AG04450 (cell line): ENCODE results near the gene AP1M2. TPM values are rescaled to one million over a fixed set of nuclear protein-coding genes. Genes with fewer than 3 reads are reported as not detected.

Experiments
- CTCF ChIA-PET: fragments of 300-600, 350-600 bp; formaldehyde crosslinking; extraction: SDS; loops from one replicate; lab custom pipeline; 2022; ENCODE audit warnings: antibody characterized with exemption, inconsistent platforms; lab: Charles Lee
- POLR2A ChIA-PET: fragments of 350-600 bp; formaldehyde crosslinking; extraction: SDS; loops from one replicate; lab custom pipeline; 2021; ENCODE audit warnings: antibody characterized with exemption, inconsistent platforms; lab: Yijun Ruan, JAX
- DNase-seq: peaks from one replicate; pipeline ENCODE4 v3.0.0-alpha.2; 2011; ENCODE audit warnings: low read depth, low spot score
- H3K27ac ChIP-seq: one replicate; pipeline ENCODE4 v1.5.1; 2012; ENCODE audit warnings: low read depth, low read length, control low read depth
- H3K27me3 ChIP-seq: one replicate; pipeline ENCODE4 v1.6.0; 2012; ENCODE audit warnings: low read length; ENCODE audit not compliant: control insufficient read depth, insufficient read depth
- H3K4me3 ChIP-seq: 2 replicates; pipeline ENCODE4 v1.5.1; 2011; ENCODE audit warnings: mild to moderate bottlenecking, low read depth, low read length, control low read depth
- H3K9me3 ChIP-seq: 2 replicates; pipeline ENCODE4 v1.5.1; 2012; ENCODE audit warnings: low read length; ENCODE audit not compliant: control insufficient read depth, insufficient read depth
- CTCF ChIP-seq: IDR thresholded peaks from 2 replicates; pipeline ENCODE4 v1.5.1; 2011; ENCODE audit warnings: low read depth, low read length, control low read depth, inconsistent platforms
- polyA plus RNA-seq: library from polyadenylated mRNA; depleted of rRNA; stranded (reverse); fragments of >200 nt; gene quantifications from 2 replicates; pipeline ENCODE4 v1.2.3, GENCODE V29; 2011

The AP1M2 gene
- polyA plus RNA-seq, 1 experiment: 0.17 TPM

- ChIA-PET CTCF (interaction anchor here (1.7 to 2.2 kb wide), 2 partner anchors 13 to 50 kb away, joined by 4 to 13 read pairs; no protein-coding TSS in a partner anchor), POLR2A (no interaction called here)
- H3K9me3 ChIP-seq: no peaks in the 10 kb centered on the region
- H3K4me3 ChIP-seq: no peak overlapping the region
- no peak overlapping the region for H3K27ac ChIP-seq
- no peak for DNase-seq
- TF ChIP-seq CTCF: no peak
- H3K27me3 ChIP-seq: peaks cover 8% of the 10 kb centered on the region
Observed at GRCh38 chr19:10593820-10594637, 6.9 kb upstream of the AP1M2 start.

GRCh38 chr19:10593148-10593547, 6.0 kb upstream of the AP1M2 start:
- no peak overlapping the region for H3K27ac ChIP-seq
- ChIA-PET CTCF (interaction anchor here (1.6 kb wide), 1 partner anchor 106 kb away, joined by 3 read pairs; no protein-coding TSS in a partner anchor), POLR2A (no interaction called here)
- DNase-seq: no peak
- no peak overlapping the region for H3K4me3 ChIP-seq
- TF ChIP-seq CTCF: no peak
- no peaks in the 10 kb centered on the region for H3K9me3 ChIP-seq
- H3K27me3 ChIP-seq: peaks cover 6% of the 10 kb centered on the region

- TF ChIP-seq CTCF: no peak
- Histone ChIP-seq H3K27ac (no peak overlapping the region), H3K4me3 (no peak overlapping the region), H3K9me3 (peaks cover 4% of the 10 kb centered on the region; the same call in 1 of the 2 replicates), H3K27me3 (peaks cover 28% of the 10 kb centered on the region)
- ChIA-PET POLR2A (no interaction called here), CTCF (no interaction called here)
- no peak for DNase-seq
Observed at GRCh38 chr19:10587839-10588150, 683 bp upstream of the AP1M2 start.

- DNase-seq: no peak
- POLR2A ChIA-PET: interaction anchor here (0.5 kb wide), 1 partner anchor 358 kb away, joined by 5 read pairs; no protein-coding TSS in a partner anchor
- no peak overlapping the region for H3K27ac ChIP-seq
- peaks cover 4% of the 10 kb centered on the region; the same call in 1 of the 2 replicates for H3K9me3 ChIP-seq
- CTCF ChIA-PET: interaction anchor here (0.7 to 2.1 kb wide), 2 partner anchors 9 to 57 kb away, joined by 3 to 13 read pairs; no protein-coding TSS in a partner anchor
- peaks cover 28% of the 10 kb centered on the region for H3K27me3 ChIP-seq
- no peak for TF ChIP-seq CTCF
- no peak overlapping the region for H3K4me3 ChIP-seq
Observed at GRCh38 chr19:10586396-10586795, 716 bp downstream of the AP1M2 start.
